Stomach smooth muscle (tissue), 2 donors: Measurements from ENCODE around the gene FBXL22.

ENCODE experiments used
- H3K27ac ChIP-seq: one replicate; pipeline ENCODE4 v1.7.0; 2013; ENCODE audit warnings: mild to moderate bottlenecking, low read length, inconsistent platforms
- H3K27me3 ChIP-seq, 2 donors: one replicate each; pipeline ENCODE4 v1.7.0; 2013; ENCODE audit warnings: low read length in 2 of 2; ENCODE audit not compliant: insufficient read depth in 2 of 2, control insufficient read depth in 1 of 2
- H3K36me3 ChIP-seq, 2 donors: one replicate each; pipeline ENCODE4 v1.7.0; 2013; ENCODE audit warnings: low read length in 2 of 2; ENCODE audit not compliant: control insufficient read depth in 2 of 2, insufficient read depth in 2 of 2
- H3K4me1 ChIP-seq: one replicate; pipeline ENCODE4 v1.7.0; 2013; ENCODE audit warnings: low read length; ENCODE audit not compliant: control insufficient read depth, insufficient read depth
- H3K4me3 ChIP-seq, 2 donors: one replicate each; pipeline ENCODE4 v1.7.0; 2013; ENCODE audit warnings: low read length in 2 of 2
- H3K9ac ChIP-seq, 2 donors: one replicate each; pipeline ENCODE4 v1.7.0; 2013; ENCODE audit warnings: low read length in 2 of 2, mild to moderate bottlenecking in 1 of 2
- H3K9me3 ChIP-seq, 2 donors: one replicate each; pipeline ENCODE4 v1.7.0; 2013; ENCODE audit warnings: low read length in 2 of 2; ENCODE audit not compliant: control insufficient read depth in 2 of 2
- donor health status: healthy.
- donor health status: Pancreatic carcinoma.

FBXL22 gene

GRCh38 chr15:63565536-63566186, 31.5 kb upstream of the FBXL22 start:
- Histone ChIP-seq H3K27ac (no peak overlapping the region), H3K9me3 (no peaks in the 10 kb centered on the region), H3K4me3 (no peak overlapping the region), H3K9ac (no peak overlapping the region), H3K36me3 (peaks cover 11 to 31% of the 10 kb centered on the region in 2 donors), H3K4me1 (no peaks in the 10 kb centered on the region), H3K27me3 (no peaks in the 10 kb centered on the region)

- Histone ChIP-seq H3K9ac (no peak overlapping the region), H3K4me1 (no peaks in the 10 kb centered on the region), H3K36me3 (peaks cover 14 to 23% of the 10 kb centered on the region in 2 donors), H3K4me3 (no peak overlapping the region), H3K27ac (no peak overlapping the region), H3K27me3 (no peaks in the 10 kb centered on the region), H3K9me3 (no peaks in the 10 kb centered on the region)
Measured at GRCh38 chr15:63572749-63573464, 24.3 kb upstream of the FBXL22 start.

GRCh38 chr15:63573533-63573932, 23.7 kb upstream of the FBXL22 start:
- no peaks in the 10 kb centered on the region for H3K4me1 ChIP-seq
- H3K9ac ChIP-seq: no peak overlapping the region
- H3K9me3 ChIP-seq: no peaks in the 10 kb centered on the region
- H3K4me3 ChIP-seq: no peak overlapping the region
- no peak overlapping the region for H3K27ac ChIP-seq
- H3K27me3 ChIP-seq: no peaks in the 10 kb centered on the region
- H3K36me3 ChIP-seq: peaks cover 14 to 22% of the 10 kb centered on the region in 2 donors

- Histone ChIP-seq H3K36me3 (peaks cover 9 to 22% of the 10 kb centered on the region in 2 donors), H3K9me3 (no peaks in the 10 kb centered on the region), H3K4me1 (no peaks in the 10 kb centered on the region), H3K9ac (no peak overlapping the region), H3K27ac (no peak overlapping the region), H3K27me3 (no peaks in the 10 kb centered on the region), H3K4me3 (no peak overlapping the region)
Measured at GRCh38 chr15:63575312-63575711, 21.9 kb upstream of the FBXL22 start.

GRCh38 chr15:63576441-63576840, 20.7 kb upstream of the FBXL22 start:
- H3K27me3 ChIP-seq: no peaks in the 10 kb centered on the region
- H3K4me3 ChIP-seq: no peak overlapping the region
- H3K4me1 ChIP-seq: no peaks in the 10 kb centered on the region
- peaks cover 6 to 17% of the 10 kb centered on the region in 2 donors for H3K36me3 ChIP-seq
- no peak overlapping the region for H3K9ac ChIP-seq
- no peaks in the 10 kb centered on the region for H3K9me3 ChIP-seq
- no peak overlapping the region for H3K27ac ChIP-seq

- Histone ChIP-seq H3K9ac (no peak overlapping the region), H3K27me3 (no peaks in the 10 kb centered on the region), H3K36me3 (no peaks in the 10 kb centered on the region), H3K9me3 (no peaks in the 10 kb centered on the region), H3K4me3 (no peak overlapping the region), H3K27ac (no peak overlapping the region), H3K4me1 (no peaks in the 10 kb centered on the region)
Measured at GRCh38 chr15:63582179-63582578, 15.0 kb upstream of the FBXL22 start.

GRCh38 chr15:63582718-63583426, 14.3 kb upstream of the FBXL22 start:
- Histone ChIP-seq H3K27me3 (no peaks in the 10 kb centered on the region), H3K27ac (no peak overlapping the region)

GRCh38 chr15:63586790-63587189, 10.4 kb upstream of the FBXL22 start:
- Histone ChIP-seq H3K4me1 (no peaks in the 10 kb centered on the region), H3K27me3 (no peaks in the 10 kb centered on the region), H3K36me3 (peaks cover 16 to 26% of the 10 kb centered on the region in 2 donors), H3K9me3 (no peaks in the 10 kb centered on the region), H3K4me3 (no peak overlapping the region), H3K27ac (no peak overlapping the region), H3K9ac (no peak overlapping the region)

More at GRCh38 chr15:63582718-63583426, 14.3 kb upstream of the FBXL22 start:
- Histone ChIP-seq H3K9me3 (no peaks in the 10 kb centered on the region), H3K4me1 (no peaks in the 10 kb centered on the region), H3K36me3 (no peaks in the 10 kb centered on the region), H3K9ac (no peak overlapping the region), H3K4me3 (no peak overlapping the region)

- Histone ChIP-seq H3K4me3 (no peak overlapping the region), H3K27ac (no peak overlapping the region), H3K36me3 (peaks cover 16 to 26% of the 10 kb centered on the region in 2 donors), H3K4me1 (no peaks in the 10 kb centered on the region), H3K9me3 (no peaks in the 10 kb centered on the region), H3K27me3 (no peaks in the 10 kb centered on the region), H3K9ac (no peak overlapping the region)
Measured at GRCh38 chr15:63587527-63587926, 9.7 kb upstream of the FBXL22 start.

GRCh38 chr15:63588826-63589225, 8.4 kb upstream of the FBXL22 start:
- H3K9ac ChIP-seq: no peak overlapping the region
- no peak overlapping the region for H3K27ac ChIP-seq
- H3K27me3 ChIP-seq: no peaks in the 10 kb centered on the region
- H3K36me3 ChIP-seq: peaks cover 21 to 32% of the 10 kb centered on the region in 2 donors
- H3K4me1 ChIP-seq: no peaks in the 10 kb centered on the region
- H3K9me3 ChIP-seq: no peaks in the 10 kb centered on the region
- no peak overlapping the region for H3K4me3 ChIP-seq
